Measurements from ENCODE around the gene LDLRAD4.

Gene LDLRAD4

DNA sequence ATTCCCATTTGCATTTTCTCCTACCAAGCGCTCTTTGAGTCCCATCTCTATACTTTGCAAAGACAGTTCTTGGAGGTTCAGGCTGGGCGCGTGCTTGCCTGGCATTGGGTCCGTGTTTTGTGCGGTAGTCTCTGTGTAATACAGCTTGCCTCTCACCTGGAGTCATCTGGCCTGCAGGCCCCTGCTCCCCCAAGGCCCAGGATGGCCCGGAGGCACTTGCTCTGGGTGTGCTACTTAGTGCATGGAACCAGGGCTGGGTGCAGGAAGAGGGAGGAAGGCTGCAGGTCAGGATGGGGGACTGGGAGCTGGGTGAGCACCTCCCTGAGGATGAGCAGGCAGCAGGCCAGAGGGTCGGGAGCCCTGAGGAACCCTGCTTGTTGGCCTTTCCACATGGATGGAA lies 220.9 kb downstream of the LDLRAD4 start:
- H3K27ac ChIP-seq (replicated peaks), result no peak overlapping the region
- H3K27me3 ChIP-seq (ENCODE audit: insufficient read depth, poor library complexity, severe bottlenecking), result no peaks in the 10 kb centered on the region
- no peak overlapping the region for H3K4me3 ChIP-seq (replicated peaks; ENCODE audit: insufficient read depth, low read length)
- no peak for DNase-seq (ENCODE audit: low read depth in 1 of 2, low spot score in 1 of 2)
- TF ChIP-seq SPI1 (IDR thresholded peaks at IDR 0.05; ENCODE audit: borderline replicate concordance, low read depth), result no peak
- TF ChIP-seq GABPA (IDR thresholded peaks at IDR 0.05; ENCODE audit: low read depth), result no peak
- TF ChIP-seq POLR2AphosphoS5 (IDR thresholded peaks at IDR 0.05; ENCODE audit: low read depth), result no peak
- TF ChIP-seq, protein P1, sequence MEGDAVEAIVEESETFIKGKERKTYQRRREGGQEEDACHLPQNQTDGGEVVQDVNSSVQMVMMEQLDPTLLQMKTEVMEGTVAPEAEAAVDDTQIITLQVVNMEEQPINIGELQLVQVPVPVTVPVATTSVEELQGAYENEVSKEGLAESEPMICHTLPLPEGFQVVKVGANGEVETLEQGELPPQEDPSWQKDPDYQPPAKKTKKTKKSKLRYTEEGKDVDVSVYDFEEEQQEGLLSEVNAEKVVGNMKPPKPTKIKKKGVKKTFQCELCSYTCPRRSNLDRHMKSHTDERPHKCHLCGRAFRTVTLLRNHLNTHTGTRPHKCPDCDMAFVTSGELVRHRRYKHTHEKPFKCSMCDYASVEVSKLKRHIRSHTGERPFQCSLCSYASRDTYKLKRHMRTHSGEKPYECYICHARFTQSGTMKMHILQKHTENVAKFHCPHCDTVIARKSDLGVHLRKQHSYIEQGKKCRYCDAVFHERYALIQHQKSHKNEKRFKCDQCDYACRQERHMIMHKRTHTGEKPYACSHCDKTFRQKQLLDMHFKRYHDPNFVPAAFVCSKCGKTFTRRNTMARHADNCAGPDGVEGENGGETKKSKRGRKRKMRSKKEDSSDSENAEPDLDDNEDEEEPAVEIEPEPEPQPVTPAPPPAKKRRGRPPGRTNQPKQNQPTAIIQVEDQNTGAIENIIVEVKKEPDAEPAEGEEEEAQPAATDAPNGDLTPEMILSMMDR (IDR thresholded peaks at IDR 0.05; ENCODE audit: insufficient read depth, low read length), result no peak
- TF ChIP-seq, protein P2, sequence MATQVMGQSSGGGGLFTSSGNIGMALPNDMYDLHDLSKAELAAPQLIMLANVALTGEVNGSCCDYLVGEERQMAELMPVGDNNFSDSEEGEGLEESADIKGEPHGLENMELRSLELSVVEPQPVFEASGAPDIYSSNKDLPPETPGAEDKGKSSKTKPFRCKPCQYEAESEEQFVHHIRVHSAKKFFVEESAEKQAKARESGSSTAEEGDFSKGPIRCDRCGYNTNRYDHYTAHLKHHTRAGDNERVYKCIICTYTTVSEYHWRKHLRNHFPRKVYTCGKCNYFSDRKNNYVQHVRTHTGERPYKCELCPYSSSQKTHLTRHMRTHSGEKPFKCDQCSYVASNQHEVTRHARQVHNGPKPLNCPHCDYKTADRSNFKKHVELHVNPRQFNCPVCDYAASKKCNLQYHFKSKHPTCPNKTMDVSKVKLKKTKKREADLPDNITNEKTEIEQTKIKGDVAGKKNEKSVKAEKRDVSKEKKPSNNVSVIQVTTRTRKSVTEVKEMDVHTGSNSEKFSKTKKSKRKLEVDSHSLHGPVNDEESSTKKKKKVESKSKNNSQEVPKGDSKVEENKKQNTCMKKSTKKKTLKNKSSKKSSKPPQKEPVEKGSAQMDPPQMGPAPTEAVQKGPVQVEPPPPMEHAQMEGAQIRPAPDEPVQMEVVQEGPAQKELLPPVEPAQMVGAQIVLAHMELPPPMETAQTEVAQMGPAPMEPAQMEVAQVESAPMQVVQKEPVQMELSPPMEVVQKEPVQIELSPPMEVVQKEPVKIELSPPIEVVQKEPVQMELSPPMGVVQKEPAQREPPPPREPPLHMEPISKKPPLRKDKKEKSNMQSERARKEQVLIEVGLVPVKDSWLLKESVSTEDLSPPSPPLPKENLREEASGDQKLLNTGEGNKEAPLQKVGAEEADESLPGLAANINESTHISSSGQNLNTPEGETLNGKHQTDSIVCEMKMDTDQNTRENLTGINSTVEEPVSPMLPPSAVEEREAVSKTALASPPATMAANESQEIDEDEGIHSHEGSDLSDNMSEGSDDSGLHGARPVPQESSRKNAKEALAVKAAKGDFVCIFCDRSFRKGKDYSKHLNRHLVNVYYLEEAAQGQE (IDR thresholded peaks at IDR 0.05; ENCODE audit: insufficient replicate concordance, low read depth), result no peak

DNA sequence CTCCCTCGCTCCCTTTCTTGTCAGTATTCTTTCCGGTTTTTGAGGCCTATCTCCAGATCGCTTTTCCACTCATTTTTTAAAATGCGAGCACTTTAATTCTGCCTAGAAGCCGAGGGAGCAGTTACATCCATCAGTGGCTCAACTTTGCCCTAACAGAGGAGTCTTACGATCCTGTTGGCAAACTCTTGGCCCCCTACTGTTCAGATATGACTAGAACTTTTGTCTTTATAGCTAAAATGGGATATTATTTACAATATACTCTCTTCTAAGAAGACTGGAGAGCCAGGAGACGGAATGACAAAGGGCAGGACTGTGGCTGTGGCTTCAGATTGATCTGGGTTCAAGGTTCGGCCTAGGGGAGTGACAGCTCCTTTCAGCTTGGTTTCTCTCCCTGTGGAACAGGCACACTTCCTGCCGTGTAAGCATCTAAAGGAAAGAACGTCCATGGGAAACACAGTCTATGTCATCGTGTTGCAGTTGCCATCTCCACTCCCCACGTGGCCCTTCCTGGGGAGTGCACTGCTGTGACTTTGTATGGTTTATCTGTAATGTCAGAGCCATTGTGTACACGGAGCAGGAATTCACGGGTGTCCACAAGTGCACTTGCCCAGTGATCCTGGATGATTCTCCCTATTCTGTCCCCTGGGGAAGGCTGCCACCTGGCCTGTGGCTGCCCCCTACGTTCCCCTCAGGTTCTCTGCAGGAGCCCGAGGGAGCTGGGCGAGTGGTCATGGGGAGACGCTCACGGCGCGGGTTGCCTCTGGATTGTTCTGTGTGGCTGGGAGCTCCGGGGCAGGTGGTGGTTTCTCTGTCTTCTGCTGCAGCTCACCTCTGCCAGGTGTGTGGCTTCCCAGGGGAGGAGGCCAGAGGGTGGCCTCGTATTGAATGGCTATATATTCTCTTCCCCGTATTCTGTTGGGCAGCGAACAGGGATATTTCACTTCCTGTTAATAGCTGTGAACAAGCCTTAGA lies 222.0 kb downstream of the LDLRAD4 start:
- H3K27me3 ChIP-seq (ENCODE audit: insufficient read depth, poor library complexity, severe bottlenecking), result no peaks in the 10 kb centered on the region
- no peak for TF ChIP-seq GABPA (IDR thresholded peaks at IDR 0.05; ENCODE audit: low read depth)
- TF ChIP-seq, protein P2 (IDR thresholded peaks at IDR 0.05; ENCODE audit: insufficient replicate concordance, low read depth), result no peak
- no peak for TF ChIP-seq POLR2AphosphoS5 (IDR thresholded peaks at IDR 0.05; ENCODE audit: low read depth)
- TF ChIP-seq SPI1 (IDR thresholded peaks at IDR 0.05; ENCODE audit: borderline replicate concordance, low read depth), result no peak
- TF ChIP-seq, protein P1 (IDR thresholded peaks at IDR 0.05; ENCODE audit: insufficient read depth, low read length), result no peak
- H3K4me3 ChIP-seq (replicated peaks; ENCODE audit: insufficient read depth, low read length), result no peak overlapping the region
- H3K27ac ChIP-seq (replicated peaks), result no peak overlapping the region
- DNase-seq (ENCODE audit: low read depth in 1 of 2, low spot score in 1 of 2), result no peak

DNA sequence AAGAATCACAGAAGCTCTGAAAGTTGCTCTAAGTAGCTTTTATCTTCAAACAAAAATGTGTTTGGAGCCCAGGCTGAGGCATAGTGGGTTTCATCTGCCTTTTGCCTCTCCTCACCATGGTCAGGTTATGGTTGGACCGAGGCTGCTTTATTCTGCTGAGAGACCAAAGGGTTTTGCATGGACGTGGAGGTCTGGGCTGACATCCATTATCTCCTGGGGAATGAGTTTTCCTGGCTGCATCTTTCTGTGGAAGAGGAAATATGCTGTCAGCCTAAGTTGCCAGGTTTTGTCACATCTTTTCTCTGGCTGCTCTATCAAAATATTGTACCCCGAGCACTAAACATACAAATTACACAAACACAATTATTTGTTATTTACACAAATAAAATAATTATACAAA lies 223.2 kb downstream of the LDLRAD4 start:
- no peak overlapping the region for H3K4me3 ChIP-seq (replicated peaks; ENCODE audit: insufficient read depth, low read length)
- TF ChIP-seq GABPA (IDR thresholded peaks at IDR 0.05; ENCODE audit: low read depth) (no peak), SPI1 (IDR thresholded peaks at IDR 0.05; ENCODE audit: borderline replicate concordance, low read depth) (no peak), POLR2AphosphoS5 (IDR thresholded peaks at IDR 0.05; ENCODE audit: low read depth) (no peak)
- TF ChIP-seq, protein P1 (IDR thresholded peaks at IDR 0.05; ENCODE audit: insufficient read depth, low read length), result no peak
- TF ChIP-seq, protein P2 (IDR thresholded peaks at IDR 0.05; ENCODE audit: insufficient replicate concordance, low read depth), result no peak
- no peak overlapping the region for H3K27ac ChIP-seq (replicated peaks)
- DNase-seq (ENCODE audit: low read depth in 1 of 2, low spot score in 1 of 2), result no peak
- no peaks in the 10 kb centered on the region for H3K27me3 ChIP-seq (ENCODE audit: insufficient read depth, poor library complexity, severe bottlenecking)

Measured in HL-60 (cell line).